Gastroesophageal sphincter (tissue), 4 donors: ENCODE data around the gene COQ8B. TPM values are rescaled to one million over a fixed set of nuclear protein-coding genes. Genes with fewer than 3 reads are reported as not detected.

ENCODE experiments used
- ATAC-seq: fragments of 150-250 bp; one replicate; pipeline ENCODE4 v1.9.1; 2016; ENCODE audit warnings: mild to moderate bottlenecking, moderate library complexity
- H3K27ac ChIP-seq, 4 donors: fragments of 200-600 bp; sonication (generic) in 3 of 4; 1 replicate in 3 of 4; 2 replicates in 1 of 4; pipeline ENCODE4 v1.5.1; 2016 to 2019
- H3K27me3 ChIP-seq: fragments of 200-600 bp; sonication (generic); one replicate; pipeline ENCODE4 v1.5.1; 2019
- H3K36me3 ChIP-seq, 2 donors: fragments of 200-600 bp; sonication (generic); one replicate each; pipeline ENCODE4 v1.5.1; 2019; ENCODE audit warnings: control low read depth in 1 of 2
- H3K4me1 ChIP-seq, 3 donors: fragments of 200-600 bp; sonication (generic); 1 replicate in 2 of 3; 2 replicates in 1 of 3; pipeline ENCODE4 v1.5.1; 2016 to 2019; ENCODE audit warnings: control low read depth in 2 of 3
- H3K4me3 ChIP-seq, 2 donors: fragments of 200-600 bp; sonication (generic); one replicate each; pipeline ENCODE4 v1.5.1; 2019; ENCODE audit warnings: mild to moderate bottlenecking in 1 of 2, moderate library complexity in 1 of 2
- H3K9me3 ChIP-seq, 3 donors: fragments of 200-600 bp; sonication (generic); one replicate each; pipeline ENCODE4 v1.5.1; 2017 to 2019; ENCODE audit warnings: control low read depth in 2 of 3
- EP300 ChIP-seq: sonication (generic); formaldehyde crosslinking; IDR thresholded peaks from one replicate; pipeline ENCODE4 v1.6.1; 2017; ENCODE audit warnings: antibody characterized with exemption, mild to moderate bottlenecking
- POLR2A ChIP-seq, 2 donors: fragments of 450-650 bp; IDR thresholded peaks; one replicate each; pipeline ENCODE4 v1.6.1; 2017; ENCODE audit warnings: antibody characterized with exemption in 2 of 2, mild to moderate bottlenecking in 2 of 2, moderate library complexity in 1 of 2
- POLR2AphosphoS5 ChIP-seq: sonication (generic); formaldehyde crosslinking; IDR thresholded peaks from one replicate; pipeline ENCODE4 v1.6.1; 2017; ENCODE audit warnings: antibody characterized with exemption
- WGBS, 2 donors: methylation state at CpG; one replicate each; pipeline ENCODE4 v1.1.5; 2018; ENCODE audit warnings: low coverage in 1 of 2; 5-methylcytosine and 5-hydroxymethylcytosine counted together
- total RNA-seq, 4 donors: library from RNA; depleted of rRNA; stranded (reverse); fragments of >200 nt; gene quantifications; one replicate each; pipeline ENCODE4 v1.1.0, GENCODE V29; 2016
- TF ChIP-seq, protein P1 (sequence below), 4 experiments: fragments of 200-600 bp in 2 of 4; fragments of 450-650 bp in 2 of 4; sonication (generic) in 1 of 4; IDR thresholded peaks; one replicate each; pipeline ENCODE4 v1.5.1; 2017 to 2019; ENCODE audit warnings: antibody characterized with exemption in 4 of 4, mild to moderate bottlenecking in 2 of 4, moderate library complexity in 2 of 4

The COQ8B gene
- total RNA-seq, 4 donors from 2014 or later: 27.3 to 50.5 (median 44.7) TPM

DNA sequence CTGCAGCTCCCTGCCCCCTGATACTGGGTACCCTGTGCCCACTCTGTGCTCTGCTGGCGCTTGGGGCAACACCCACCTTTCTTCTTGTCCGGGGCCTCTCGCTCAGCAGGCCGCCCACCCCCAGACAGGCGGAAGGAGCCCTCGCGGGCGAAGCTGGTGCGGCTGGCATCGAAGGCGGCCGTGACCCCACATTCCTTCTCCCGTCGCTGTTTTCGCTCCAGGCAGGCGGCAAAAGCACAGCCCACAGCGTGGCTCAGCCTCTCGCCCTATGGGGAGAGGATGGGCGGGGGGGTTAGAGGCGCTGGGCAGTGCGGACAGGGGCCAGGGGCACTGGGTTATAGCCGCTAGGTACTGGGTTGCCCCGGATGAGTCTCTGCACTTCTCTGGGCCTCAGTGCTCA is 39.5 kb downstream of the COQ8B start:
- WGBS, 2 donors: no CpG with 5 or more reads among the region's 23 CpGs
- Histone ChIP-seq H3K27ac (no peak overlapping the region), H3K4me3 (no peak overlapping the region), H3K9me3 (no peaks in the 10 kb centered on the region), H3K36me3 (peaks cover 0 to 99% of the 10 kb centered on the region in 2 donors), H3K27me3 (no peaks in the 10 kb centered on the region), H3K4me1 (no peaks in the 10 kb centered on the region)
- ATAC-seq: no peak
- TF ChIP-seq POLR2A (IDR thresholded peaks at IDR 0.05) (no peak), POLR2AphosphoS5 (no peak), EP300 (no peak)
- TF ChIP-seq, protein P1, sequence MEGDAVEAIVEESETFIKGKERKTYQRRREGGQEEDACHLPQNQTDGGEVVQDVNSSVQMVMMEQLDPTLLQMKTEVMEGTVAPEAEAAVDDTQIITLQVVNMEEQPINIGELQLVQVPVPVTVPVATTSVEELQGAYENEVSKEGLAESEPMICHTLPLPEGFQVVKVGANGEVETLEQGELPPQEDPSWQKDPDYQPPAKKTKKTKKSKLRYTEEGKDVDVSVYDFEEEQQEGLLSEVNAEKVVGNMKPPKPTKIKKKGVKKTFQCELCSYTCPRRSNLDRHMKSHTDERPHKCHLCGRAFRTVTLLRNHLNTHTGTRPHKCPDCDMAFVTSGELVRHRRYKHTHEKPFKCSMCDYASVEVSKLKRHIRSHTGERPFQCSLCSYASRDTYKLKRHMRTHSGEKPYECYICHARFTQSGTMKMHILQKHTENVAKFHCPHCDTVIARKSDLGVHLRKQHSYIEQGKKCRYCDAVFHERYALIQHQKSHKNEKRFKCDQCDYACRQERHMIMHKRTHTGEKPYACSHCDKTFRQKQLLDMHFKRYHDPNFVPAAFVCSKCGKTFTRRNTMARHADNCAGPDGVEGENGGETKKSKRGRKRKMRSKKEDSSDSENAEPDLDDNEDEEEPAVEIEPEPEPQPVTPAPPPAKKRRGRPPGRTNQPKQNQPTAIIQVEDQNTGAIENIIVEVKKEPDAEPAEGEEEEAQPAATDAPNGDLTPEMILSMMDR (IDR thresholded peaks at IDR 0.05): no peak

DNA sequence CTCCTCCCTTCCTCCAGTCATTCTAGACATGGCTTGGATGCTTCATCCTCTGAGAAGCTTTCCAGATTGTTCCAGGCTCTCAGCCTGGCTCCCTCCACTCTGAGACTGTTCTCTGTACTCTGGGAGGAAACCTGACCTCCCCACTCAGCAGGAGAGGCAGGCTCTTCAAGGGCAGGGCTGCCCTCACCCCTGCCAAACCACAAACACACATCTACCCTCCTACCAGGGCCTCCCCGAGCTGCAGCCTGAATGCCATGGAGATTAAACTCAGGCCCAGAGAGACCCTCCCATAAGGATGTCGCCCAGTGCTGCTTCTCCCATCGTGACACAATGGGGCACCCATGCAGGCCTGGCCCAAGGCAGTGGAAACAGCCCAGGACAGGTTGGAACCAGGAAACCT is 42.4 kb downstream of the COQ8B start:
- H3K27ac ChIP-seq: no peak overlapping the region
- no peaks in the 10 kb centered on the region for H3K4me1 ChIP-seq
- H3K27me3 ChIP-seq: no peaks in the 10 kb centered on the region
- ATAC-seq: no peak
- TF ChIP-seq POLR2AphosphoS5 (no peak), POLR2A (IDR thresholded peaks at IDR 0.05) (no peak), EP300 (no peak)
- TF ChIP-seq, protein P1 (IDR thresholded peaks at IDR 0.05): no peak
- peaks cover 0 to 99% of the 10 kb centered on the region in 2 donors for H3K36me3 ChIP-seq
- WGBS, 2 donors: no CpG with 5 or more reads among the region's 3 CpGs
- no peaks in the 10 kb centered on the region for H3K9me3 ChIP-seq
- no peak overlapping the region for H3K4me3 ChIP-seq

DNA sequence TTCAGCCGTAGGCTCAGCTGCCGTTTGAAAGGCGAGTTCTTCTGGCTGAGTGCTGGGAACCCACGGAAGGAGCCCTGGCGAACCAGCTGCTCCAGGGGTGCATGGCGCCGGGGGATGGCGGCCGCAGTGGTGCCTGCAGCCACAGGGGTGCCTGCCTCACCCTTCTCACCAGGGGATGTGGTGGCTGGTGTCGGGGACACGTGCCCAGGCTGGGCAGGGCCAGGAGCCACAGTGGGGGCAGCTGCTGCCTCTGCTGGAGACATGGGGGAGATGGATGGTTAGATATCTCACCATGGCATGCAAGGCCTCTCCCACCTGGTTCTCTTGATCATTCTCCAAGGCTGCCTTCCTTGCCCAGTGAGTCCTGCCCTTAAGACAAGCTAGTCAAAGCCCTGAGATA is 43.3 kb downstream of the COQ8B start:
- Histone ChIP-seq H3K9me3 (no peaks in the 10 kb centered on the region), H3K36me3 (peaks cover 0 to 99% of the 10 kb centered on the region in 2 donors), H3K4me3 (no peak overlapping the region), H3K27me3 (no peaks in the 10 kb centered on the region), H3K4me1 (no peaks in the 10 kb centered on the region), H3K27ac (no peak overlapping the region)
- no peak for ATAC-seq
- WGBS, 2 donors: no CpG with 5 or more reads among the region's 11 CpGs
- TF ChIP-seq EP300 (no peak), POLR2A (IDR thresholded peaks at IDR 0.05) (no peak), POLR2AphosphoS5 (no peak)
- TF ChIP-seq, protein P1 (IDR thresholded peaks at IDR 0.05): no peak

DNA sequence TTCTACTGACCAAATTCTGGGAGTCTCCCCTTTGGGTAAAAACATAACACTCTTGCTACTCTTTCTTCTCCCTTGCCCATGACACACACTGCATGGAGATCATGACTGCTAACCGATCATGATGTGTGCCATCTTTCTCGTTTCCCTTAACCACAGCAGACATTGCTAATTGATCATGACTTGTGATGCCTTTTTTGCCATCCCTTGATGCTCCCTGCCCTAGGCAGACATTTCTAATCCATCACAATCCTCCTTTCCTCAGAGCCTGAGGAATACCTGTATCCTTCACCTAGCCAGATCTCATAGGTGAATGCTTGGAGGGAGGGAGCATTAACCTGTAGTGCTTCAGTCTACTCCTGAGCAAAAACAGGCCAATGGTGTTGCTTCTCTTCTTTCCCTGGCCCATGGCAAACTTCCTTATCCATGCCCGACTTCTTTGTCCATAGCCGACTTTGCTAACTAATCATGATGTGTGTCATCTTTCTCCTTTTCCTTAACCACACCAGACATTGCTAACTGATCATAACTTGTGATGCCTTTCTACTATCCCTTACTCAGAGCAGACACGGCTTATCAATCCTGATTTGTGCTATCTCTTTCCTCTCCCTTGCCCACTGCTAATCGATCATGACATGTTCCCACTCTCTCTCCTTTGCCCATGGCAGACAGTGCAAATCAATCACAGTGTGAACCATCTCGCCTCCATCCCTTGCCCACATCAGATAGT is 44.0 kb downstream of the COQ8B start:
- 89 to 92% methylated on average over 5 to 7 of the region's 7 CpGs for WGBS, 2 donors
- no peaks in the 10 kb centered on the region for H3K27me3 ChIP-seq
- ATAC-seq: no peak
- no peaks in the 10 kb centered on the region for H3K9me3 ChIP-seq
- no peak overlapping the region for H3K27ac ChIP-seq
- H3K4me1 ChIP-seq: no peaks in the 10 kb centered on the region
- H3K4me3 ChIP-seq: no peak overlapping the region
- peaks cover 0 to 99% of the 10 kb centered on the region in 2 donors for H3K36me3 ChIP-seq
- no peak for TF ChIP-seq POLR2AphosphoS5
- TF ChIP-seq, protein P1 (IDR thresholded peaks at IDR 0.05): no peak
- no peak for TF ChIP-seq EP300
- TF ChIP-seq POLR2A (IDR thresholded peaks at IDR 0.05): no peak

DNA sequence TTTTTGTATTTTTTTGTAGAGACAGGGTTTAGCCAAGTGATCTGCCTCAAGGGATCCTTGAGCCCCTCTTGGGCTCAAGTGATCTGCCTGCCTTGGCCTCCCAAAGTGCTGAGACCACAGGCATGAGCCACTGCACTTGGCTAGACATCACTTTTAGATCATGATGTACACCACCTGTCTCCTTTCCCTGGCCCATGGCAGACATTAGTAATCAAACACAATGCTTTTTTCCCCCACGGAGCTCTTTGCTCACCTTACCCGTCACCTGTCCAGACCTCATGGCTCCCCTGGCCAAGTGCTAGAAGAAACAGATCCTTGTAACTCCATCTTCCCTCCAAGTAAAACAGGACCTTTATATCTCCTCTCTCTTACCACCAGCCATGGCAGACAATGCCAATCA is 44.6 kb downstream of the COQ8B start:
- ATAC-seq: no peak
- Histone ChIP-seq H3K27ac (no peak overlapping the region), H3K36me3 (peaks cover 0 to 99% of the 10 kb centered on the region in 2 donors), H3K4me3 (no peak overlapping the region), H3K4me1 (no peaks in the 10 kb centered on the region), H3K9me3 (no peaks in the 10 kb centered on the region), H3K27me3 (no peaks in the 10 kb centered on the region)
- TF ChIP-seq POLR2AphosphoS5 (no peak), EP300 (no peak), POLR2A (IDR thresholded peaks at IDR 0.05) (no peak)
- TF ChIP-seq, protein P1 (IDR thresholded peaks at IDR 0.05): no peak
- WGBS, 2 donors: 68% methylated on average over 2 of the region's 2 CpGs; no CpG with 5 or more reads in 1 of the 2 donors
